Stimulated activated CD8-positive, alpha-beta memory T cell treated with anti-CD3 and anti-CD28 coated beads, Interleukin-2, amount 100 ng/mL, for 48 hours (primary cell): ENCODE measurements around the gene WWOX.

Source experiments
- DNase-seq, 2 donors: peaks; one replicate each; pipeline ENCODE4 v3.0.0-alpha.2; 2020; ENCODE audit warnings: low read depth in 2 of 2

The WWOX gene

GRCh38 chr16:78142788-78143187 is 43.3 kb downstream of the WWOX start:
- DNase-seq, result no peak

GRCh38 chr16:78146807-78147206 is 47.4 kb downstream of the WWOX start:
- no peak for DNase-seq

DNA sequence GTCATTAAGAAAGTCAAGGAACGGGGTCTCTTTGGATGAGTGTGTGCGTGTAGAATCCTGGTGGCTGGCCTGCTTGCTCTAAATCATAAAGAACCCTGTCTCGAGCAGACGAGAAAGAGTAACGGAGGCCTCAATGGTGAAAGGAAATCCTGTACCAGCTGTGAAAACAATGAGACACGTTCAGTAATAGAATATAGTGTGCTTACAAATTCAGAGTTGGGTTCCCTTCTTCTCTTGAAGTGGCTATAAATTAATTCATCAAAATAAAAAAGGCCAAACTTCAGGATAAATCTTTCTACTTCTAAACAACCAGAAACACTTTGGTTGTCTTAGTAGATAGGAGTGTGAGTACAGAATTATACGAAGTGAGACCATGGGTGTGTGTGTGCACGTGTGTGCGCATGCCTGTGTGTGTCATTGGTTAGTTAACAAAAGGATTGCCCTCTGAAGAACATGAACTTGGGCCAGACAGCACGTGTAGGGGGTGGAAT is 48.5 kb downstream of the WWOX start:
- DNase-seq, result no peak

GRCh38 chr16:78150233-78150632 is 50.8 kb downstream of the WWOX start:
- no peak for DNase-seq

DNA sequence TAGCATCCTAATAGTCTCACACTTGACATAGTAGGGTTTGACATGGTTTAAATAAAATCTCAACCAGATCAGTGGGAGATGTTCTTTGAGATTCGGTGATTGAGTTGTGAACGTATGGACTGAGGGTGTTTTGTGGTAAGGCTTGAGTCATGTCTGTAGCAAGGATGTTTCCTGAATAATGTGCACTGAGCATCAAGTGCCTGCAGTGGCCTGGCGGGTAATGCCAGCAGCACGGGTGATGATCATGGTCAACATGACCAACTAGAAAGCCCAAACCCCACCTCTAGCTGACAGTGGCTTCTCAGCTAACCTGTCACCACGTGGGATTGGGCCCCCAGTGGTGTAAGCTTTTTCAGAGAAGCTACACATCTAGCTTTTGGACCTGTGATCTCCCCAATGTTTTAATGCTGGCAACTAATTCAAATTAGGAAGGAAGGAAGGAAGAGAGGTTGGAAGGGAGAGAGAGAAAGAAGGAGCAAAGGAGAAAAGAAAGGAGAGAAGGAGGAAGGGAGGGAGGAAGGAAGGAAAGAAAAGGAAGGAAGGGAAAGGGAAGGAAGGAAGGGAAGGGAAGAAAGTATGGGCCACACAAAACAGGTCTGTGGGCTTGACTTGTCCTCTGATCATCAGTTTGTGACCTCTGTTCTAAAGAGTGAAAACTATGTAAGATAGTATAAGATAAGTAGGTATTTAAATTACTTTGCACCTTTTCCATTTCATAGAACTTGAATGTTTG is 55.4 kb downstream of the WWOX start:
- DNase-seq, result no peak

- DNase-seq, result no peak
Observed at GRCh38 chr16:78155791-78156345, 56.4 kb downstream of the WWOX start.

GRCh38 chr16:78161023-78161729 is 61.7 kb downstream of the WWOX start:
- no peak for DNase-seq

GRCh38 chr16:78163772-78164670 is 64.6 kb downstream of the WWOX start:
- DNase-seq, result no peak

DNA sequence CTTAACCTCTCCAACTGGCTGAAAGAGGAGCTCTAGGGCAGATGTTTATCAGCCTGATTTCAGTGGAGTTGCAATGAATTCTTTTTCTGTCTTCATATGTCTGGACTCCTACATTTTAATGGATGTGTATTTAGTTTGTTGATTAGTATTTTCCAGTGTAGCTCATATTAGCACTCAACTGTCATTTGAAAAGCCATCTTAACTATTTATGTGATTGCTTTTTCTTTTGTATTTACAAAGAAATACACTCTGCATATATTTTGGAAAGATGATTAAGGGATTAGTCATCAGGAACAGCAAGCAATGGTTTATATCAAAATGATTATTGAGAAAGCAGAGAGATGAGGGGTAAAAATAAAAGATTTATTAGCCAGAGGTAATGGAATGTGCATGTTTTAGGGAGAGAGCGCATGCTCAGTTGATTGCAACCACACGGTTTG is 71.1 kb downstream of the WWOX start:
- DNase-seq, result no peak

DNA sequence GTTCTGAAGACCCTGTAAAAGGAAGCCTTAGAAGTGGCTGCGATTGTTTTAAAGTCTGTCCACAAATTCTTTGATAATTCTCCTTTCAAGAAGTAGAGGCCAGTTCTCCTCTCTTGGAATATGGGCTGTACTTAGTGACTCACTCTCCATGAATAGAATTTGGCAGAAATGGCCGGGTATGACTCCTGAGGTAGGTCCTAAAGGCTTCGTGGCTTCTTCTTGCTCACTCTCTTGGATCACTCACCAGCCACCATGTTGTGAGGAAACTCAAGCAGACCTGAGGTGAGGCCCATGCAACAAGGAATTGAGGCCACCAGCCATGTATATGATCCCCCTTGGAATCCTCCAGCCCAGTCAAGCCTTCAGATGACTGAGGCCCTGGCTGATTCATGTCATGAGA is 75.8 kb downstream of the WWOX start:
- DNase-seq, result no peak

GRCh38 chr16:78176435-78176834 is 77.0 kb downstream of the WWOX start:
- no peak for DNase-seq

- no peak for DNase-seq
Observed at GRCh38 chr16:78177218-78177617, 77.8 kb downstream of the WWOX start.

DNA sequence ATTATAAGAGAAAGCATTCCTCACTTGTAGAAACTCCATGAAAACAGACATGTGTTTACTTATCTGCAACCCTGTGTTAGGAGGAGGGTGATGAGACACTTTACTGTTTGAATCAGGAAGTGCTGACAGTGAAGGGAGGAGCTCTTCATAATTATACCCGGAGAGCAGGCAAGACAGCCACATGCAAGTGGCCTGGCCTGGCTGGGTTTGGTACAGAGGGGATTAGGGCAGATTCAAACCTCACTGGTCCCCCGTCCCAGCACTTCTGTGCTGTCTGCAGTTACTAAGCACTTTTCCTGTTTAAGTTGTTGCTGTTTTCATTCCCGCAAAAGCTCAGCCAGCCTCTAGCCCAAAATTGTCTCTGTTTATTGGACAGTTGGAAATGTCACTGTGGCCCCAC is 78.5 kb downstream of the WWOX start:
- no peak for DNase-seq

DNA sequence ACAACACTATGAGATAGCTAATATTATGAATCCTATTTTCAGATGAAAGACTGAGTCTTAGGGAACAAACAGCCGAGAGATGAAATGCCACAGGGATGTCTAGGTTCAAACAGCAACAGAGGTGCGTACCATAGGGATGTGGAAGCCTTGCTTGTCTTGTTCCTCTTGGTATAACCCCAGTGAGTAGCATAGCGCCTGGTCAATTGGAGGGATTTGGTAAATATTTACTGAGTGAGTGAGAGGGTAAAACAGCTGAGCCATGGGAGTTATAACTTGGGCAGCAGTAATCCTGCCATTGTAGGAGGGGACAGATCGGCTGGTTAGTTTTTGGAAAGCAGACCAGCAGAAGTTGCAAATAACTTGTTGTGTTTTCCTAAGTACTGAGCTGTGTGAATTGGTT is 80.2 kb downstream of the WWOX start:
- DNase-seq, result no peak

DNA sequence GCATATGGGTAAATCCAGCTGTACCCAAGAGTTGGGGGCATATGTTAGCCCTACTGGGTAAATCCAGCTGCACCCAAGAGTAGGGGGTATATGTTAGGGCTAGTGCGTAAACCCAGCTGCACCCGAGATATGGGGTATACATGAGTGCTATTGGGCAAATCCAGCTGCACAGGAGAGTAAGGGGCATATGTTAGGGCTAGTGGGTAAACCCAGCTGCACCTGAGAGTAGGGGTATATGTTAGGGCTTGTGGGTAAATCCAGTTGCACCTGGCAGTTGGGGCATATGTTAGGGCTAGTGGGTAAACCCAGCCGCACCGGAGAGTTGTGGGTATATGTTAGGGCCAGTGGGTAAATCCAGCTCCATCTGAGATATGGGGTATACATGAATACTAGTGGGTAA is 80.9 kb downstream of the WWOX start:
- no peak for DNase-seq

DNA sequence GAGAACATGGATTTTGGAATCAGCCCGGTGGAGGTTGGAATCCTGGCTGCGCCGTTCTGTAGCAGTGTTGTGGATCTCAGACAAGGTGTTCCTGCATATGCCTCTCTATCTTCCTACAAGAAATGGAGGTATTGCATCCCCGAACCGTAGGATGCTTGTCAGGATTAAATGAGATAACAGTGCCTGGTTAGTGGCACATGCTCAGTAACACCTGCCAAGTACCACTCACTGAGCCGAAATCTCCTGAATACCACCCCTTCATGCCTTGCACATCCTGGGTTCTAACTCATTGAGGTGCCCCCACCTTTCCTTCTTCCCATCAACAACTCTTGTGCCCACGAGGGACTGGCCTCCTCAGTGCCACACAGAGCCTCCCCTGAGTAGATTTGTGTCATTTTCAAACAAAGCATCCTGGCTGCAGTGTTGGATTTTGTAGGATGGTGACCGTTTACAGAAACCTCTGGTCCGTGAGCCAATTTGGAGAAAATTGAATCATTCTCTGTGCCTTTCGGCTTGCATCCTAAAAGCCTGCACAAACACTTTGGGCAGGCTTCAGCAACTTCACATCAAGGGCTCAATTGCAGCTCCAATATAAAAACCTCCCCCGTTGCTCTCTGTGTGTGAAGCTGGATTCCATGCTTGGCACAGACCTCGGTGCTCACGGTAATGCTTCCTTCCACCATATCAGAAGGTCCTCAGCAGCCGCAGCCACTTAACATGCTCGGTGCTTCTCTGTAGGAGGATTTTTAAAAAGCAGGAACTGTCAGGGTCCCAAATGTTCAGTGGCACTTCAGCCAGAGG is 84.2 kb downstream of the WWOX start:
- DNase-seq, result no peak

GRCh38 chr16:78184238-78185183 is 85.1 kb downstream of the WWOX start:
- DNase-seq, result no peak

GRCh38 chr16:78189121-78189520 is 89.7 kb downstream of the WWOX start:
- DNase-seq, result no peak

GRCh38 chr16:78192734-78193488 is 93.5 kb downstream of the WWOX start:
- DNase-seq, result no peak
